HG03378 (cell line): Measurements from ENCODE around the gene KIF6.
"Not testable (repeated sequence)": the region's sequence is repeated elsewhere in the genome, so short reads cannot be mapped to it uniquely, and the experiment has no call there.

Source experiments
- ATAC-seq: cut with Tn5 transposase; IDR thresholded peaks from one replicate; pipeline ENCODE4 v1.9.1; 2021; ENCODE audit warnings: mild to moderate bottlenecking, moderate library complexity; ENCODE audit not compliant: unreplicated experiment

Gene KIF6

DNA sequence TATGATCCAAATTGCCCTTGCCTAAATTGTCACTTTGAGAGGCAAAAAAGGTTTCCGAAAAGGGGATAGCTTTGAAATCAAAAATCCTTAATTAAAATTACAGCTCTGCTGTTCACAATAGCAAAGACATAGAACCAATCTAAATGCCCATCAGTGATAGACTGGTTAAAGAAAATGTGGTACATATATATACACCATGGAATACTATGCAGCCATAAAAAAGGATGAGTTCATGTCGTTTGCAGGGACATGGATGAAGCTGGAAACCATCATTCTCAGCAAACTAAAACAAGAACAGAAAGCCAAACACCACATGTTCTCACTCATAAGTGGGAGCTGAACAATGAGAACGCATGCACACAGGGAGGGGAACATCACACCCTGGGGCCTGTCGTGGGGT is 1.9 kb downstream of the KIF6 start:
- not testable (repeated sequence) for ATAC-seq

GRCh38 chr6:39714802-39715201 is 10.4 kb downstream of the KIF6 start:
- ATAC-seq, result no peak

GRCh38 chr6:39707962-39708683 is 17.1 kb downstream of the KIF6 start:
- ATAC-seq, result no peak

GRCh38 chr6:39706819-39707335 is 18.3 kb downstream of the KIF6 start:
- no peak for ATAC-seq

GRCh38 chr6:39702265-39702664 is 22.9 kb downstream of the KIF6 start:
- ATAC-seq, result no peak

- no peak for ATAC-seq
These were observed 24.8 kb downstream of the KIF6 start for GRCh38 chr6:39700362-39700761.

GRCh38 chr6:39698789-39699188 is 26.4 kb downstream of the KIF6 start:
- no peak for ATAC-seq

DNA sequence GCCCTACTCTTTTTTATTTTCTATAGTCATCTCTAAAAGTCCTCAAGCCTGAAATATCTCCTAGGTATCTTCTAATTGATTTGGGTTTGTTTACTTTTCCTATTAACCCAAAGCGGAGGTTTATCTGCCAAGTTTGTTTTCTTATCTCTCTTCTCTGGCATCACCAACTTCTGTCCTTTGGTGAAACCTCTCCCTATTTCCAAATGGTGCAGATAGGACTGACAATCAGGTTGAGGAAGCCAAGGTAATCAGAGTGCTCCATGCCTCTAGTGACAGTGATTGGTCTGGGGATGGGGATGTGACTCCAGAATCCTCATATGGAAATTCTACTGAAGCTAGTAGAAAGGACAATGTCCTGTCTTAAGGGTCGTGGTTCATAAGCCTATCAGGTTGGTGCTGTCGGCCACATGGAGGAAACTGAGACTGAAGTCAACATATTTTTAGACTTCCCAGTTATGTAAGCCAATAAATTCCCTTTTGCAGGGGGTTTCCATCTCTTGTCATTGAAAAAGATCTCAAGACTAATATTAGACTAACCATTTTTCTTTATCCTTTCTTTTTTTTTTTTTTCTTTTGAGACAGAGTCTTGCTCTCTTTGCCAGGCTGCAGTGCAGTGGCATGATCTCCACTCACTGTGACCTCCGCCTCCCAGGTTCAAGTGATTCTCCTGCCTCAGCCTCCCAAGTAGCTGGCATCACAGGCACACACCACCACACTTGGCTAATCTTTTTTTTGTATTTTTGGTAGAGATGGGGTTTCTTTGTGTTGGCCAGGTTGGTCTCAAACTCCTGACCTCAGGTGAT is 28.0 kb downstream of the KIF6 start:
- ATAC-seq, result no peak

- no peak for ATAC-seq
These were observed 29.8 kb downstream of the KIF6 start for GRCh38 chr6:39695447-39695846.

- no peak for ATAC-seq
These were observed 32.0 kb downstream of the KIF6 start for GRCh38 chr6:39693206-39693605.

GRCh38 chr6:39688494-39688893 is 36.7 kb downstream of the KIF6 start:
- no peak for ATAC-seq

DNA sequence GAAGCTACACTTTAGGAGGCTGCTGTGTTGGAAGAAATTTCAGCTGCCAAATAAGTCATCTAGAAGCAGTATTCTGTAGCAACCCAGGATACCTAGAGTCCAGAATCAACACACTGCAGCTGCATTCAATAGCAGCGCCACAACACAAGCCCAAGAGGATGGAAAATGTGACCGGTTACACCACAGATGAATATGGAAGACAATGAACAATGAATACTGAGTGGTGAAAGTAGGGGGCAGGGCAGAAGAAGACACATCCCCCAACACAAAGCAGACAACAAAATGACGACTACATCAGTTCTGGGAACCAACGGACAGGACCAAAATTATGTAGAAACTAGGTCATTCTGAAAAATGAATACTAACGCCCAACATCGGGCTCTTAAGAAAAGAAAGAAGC is 38.2 kb downstream of the KIF6 start:
- no peak for ATAC-seq

- ATAC-seq, result no peak
These were observed 39.3 kb downstream of the KIF6 start for GRCh38 chr6:39685938-39686337.

DNA sequence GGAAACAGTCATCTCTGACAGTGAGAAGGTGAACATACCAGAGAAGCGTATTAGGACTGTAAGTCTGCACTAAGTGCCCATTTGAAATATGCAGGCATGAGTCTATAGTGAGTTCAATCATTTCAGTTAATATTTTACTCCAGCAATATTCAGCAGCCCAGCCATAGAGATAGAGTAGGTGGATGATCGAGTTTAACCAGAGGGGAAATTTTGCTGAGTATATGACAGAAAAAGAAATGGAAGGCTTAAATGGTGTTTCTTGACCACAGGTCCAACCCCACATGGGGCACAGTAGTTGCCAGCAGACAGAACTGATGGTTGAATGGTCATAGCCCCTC is 39.8 kb downstream of the KIF6 start:
- ATAC-seq, result no peak

DNA sequence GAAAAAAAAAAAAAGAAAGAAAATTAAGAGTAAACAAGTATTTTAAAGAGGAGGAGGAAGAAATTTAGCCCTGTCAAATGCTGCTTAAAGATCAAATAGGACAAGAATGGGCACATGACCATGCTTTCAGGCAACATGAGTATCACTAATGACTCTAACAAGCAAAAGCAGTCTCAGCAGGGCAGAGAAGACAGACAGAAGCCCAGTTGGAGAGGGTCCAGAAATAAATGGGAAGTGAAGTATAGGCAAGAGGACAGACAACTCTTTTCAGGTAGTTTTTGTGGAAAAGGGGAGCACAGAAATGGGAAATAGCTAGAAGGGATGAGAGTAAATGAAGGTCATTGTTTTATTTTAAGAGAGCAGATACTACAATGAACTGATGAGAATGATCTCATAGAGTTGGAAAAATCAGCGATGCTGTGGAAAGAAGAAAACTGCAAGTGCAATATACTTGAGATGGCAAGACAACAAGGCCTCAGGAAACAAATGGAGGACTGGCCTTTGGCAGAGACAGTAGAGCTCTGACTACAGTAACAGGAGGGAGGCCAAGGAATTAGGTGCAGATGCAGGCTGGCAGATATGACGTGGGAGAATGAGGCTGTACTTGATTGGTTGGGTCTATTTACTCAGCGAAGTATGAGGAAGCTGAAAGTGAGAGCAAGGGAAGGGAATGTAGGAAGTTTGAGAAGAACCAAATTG is 40.3 kb downstream of the KIF6 start:
- ATAC-seq, result no peak

- no peak for ATAC-seq
These were observed 43.5 kb downstream of the KIF6 start for GRCh38 chr6:39681674-39682121.

- no peak for ATAC-seq
These were observed 46.3 kb downstream of the KIF6 start for GRCh38 chr6:39678914-39679313.

DNA sequence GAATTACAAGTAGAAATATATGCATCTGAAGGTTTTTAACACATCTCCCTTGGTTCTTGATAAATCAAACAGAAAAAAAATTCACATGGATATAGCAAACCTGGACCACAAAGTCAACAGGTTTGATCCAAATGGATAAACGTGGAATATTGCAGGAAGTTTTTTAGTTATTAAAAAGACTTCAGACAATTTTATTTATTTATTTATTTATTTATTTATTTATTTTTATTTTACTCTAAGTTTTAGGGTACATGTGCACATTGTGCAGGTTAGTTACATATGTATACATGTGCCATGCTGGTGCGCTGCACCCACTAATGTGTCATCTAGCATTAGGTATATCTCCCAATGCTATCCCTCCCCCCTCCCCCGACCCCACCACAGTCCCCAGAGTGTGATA is 47.9 kb downstream of the KIF6 start:
- ATAC-seq, result not testable (repeated sequence)

DNA sequence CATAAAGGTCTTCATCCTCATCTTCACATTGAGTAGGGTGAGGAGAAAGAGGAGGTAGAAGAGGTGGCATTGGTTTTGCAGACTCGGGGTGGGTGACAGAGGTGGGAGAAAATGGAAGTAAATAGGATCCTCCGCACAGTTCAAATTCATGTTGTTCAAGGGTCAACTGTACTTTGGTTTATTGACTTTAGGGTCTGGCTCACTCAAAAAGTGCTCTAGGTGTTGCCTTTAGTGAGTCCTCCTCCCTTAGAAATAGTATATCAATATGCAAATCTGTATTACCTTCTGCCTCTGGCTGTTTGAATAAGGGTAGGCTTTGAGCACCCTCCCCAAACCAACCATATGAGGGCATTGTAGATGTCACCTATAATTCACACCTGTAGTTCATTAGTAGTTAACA is 54.7 kb downstream of the KIF6 start:
- ATAC-seq, result no peak

GRCh38 chr6:39669973-39670342 is 55.2 kb downstream of the KIF6 start:
- no peak for ATAC-seq

- ATAC-seq, result no peak
These were observed 55.8 kb downstream of the KIF6 start for GRCh38 chr6:39669207-39669972.
